ENCODE results near the gene UBA7. TPM values are rescaled to one million over a fixed set of nuclear protein-coding genes. Genes with fewer than 3 reads are reported as not detected.

The UBA7 gene
- total RNA-seq (10.7 and 14.7 TPM in 2 replicates), polyA plus RNA-seq (21.6 and 22.2 TPM in 2 replicates)

- Histone ChIP-seq H3K9me2 (replicated peaks; ENCODE audit: insufficient read depth) (no peaks in the 10 kb centered on the region), H4K20me1 (ENCODE audit: insufficient read depth, poor library complexity, severe bottlenecking) (no peaks in the 10 kb centered on the region), H3K79me2 (no peaks in the 10 kb centered on the region), H3K4me2 (peak within 1 kb of the TSS; percentile 81), H3K36me3 (replicated peaks; ENCODE audit: insufficient read depth, low read depth) (no peaks in the 10 kb centered on the region), H3K4me3 (no peak within 1 kb of the TSS), H3K9me3 (ENCODE audit: low read depth) (no peaks in the 10 kb centered on the region), H3K4me1 (ENCODE audit: insufficient read depth) (peaks cover 13% of the 10 kb centered on the region), H2AFZ (peak within 1 kb of the TSS; percentile 82), H3K27me3 (no peaks in the 10 kb centered on the region), H3K27ac (peak within 1 kb of the TSS; percentile 82)
- WGBS (ENCODE audit: low lambda C conversion rate, missing lambda C conversion rate) = 72% methylated on average over 9 of the region's 9 CpGs
- TF ChIP-seq EZH2 (IDR thresholded peaks at IDR 0.05; ENCODE audit: borderline replicate concordance) (no peak), EZH2phosphoT487 (IDR thresholded peaks at IDR 0.05; ENCODE audit: low read depth, severe bottlenecking, unreplicated experiment) (no peak), CTCF (IDR thresholded peaks at IDR 0.05; ENCODE audit: poor library complexity) (no peak)
- peak; percentile 55 for DNase-seq (ENCODE audit: low spot score)
Observed at GRCh38 chr3:49813497-49814174, at the start of gene UBA7. TSS of gene UBA7 (minus strand) at chr3:49813953. CDS start at chr3:49813787, 166 bp downstream.

GRCh38 chr3:49859576-49860305 is 46.0 kb upstream of the UBA7 start:
- no peaks in the 10 kb centered on the region for H3K36me3 ChIP-seq (replicated peaks; ENCODE audit: insufficient read depth, low read depth)
- no peak for TF ChIP-seq CTCF (IDR thresholded peaks at IDR 0.05; ENCODE audit: poor library complexity)
- no peak overlapping the region for H2AFZ ChIP-seq
- H3K4me2 ChIP-seq = no peak overlapping the region
- H3K9me3 ChIP-seq (ENCODE audit: low read depth) = no peaks in the 10 kb centered on the region
- no peak overlapping the region for H3K4me3 ChIP-seq
- H3K79me2 ChIP-seq = peaks cover 8% of the 10 kb centered on the region
- no peak for DNase-seq (ENCODE audit: low spot score)
- no peaks in the 10 kb centered on the region for H3K4me1 ChIP-seq (ENCODE audit: insufficient read depth)
- WGBS (ENCODE audit: low lambda C conversion rate, missing lambda C conversion rate) = 86% methylated on average over 12 of the region's 12 CpGs
- H3K27ac ChIP-seq = no peak overlapping the region
- H3K9me2 ChIP-seq (replicated peaks; ENCODE audit: insufficient read depth) = no peaks in the 10 kb centered on the region
- no peaks in the 10 kb centered on the region for H4K20me1 ChIP-seq (ENCODE audit: insufficient read depth, poor library complexity, severe bottlenecking)
- H3K27me3 ChIP-seq = peaks cover 5% of the 10 kb centered on the region

GRCh38 chr3:49856181-49857005 is 42.6 kb upstream of the UBA7 start, which contains the start of gene TRAIP:
TSS of gene TRAIP (minus strand) at chr3:49856564. CDS start at chr3:49856453, 111 bp downstream.
- H2AFZ ChIP-seq = peak within 1 kb of the TSS; percentile 72
- H3K36me3 ChIP-seq (replicated peaks; ENCODE audit: insufficient read depth, low read depth) = no peaks in the 10 kb centered on the region
- TF ChIP-seq EZH2 (IDR thresholded peaks at IDR 0.05; ENCODE audit: borderline replicate concordance) (no peak), CTCF (IDR thresholded peaks at IDR 0.05; ENCODE audit: poor library complexity) (no peak), EZH2phosphoT487 (IDR thresholded peaks at IDR 0.05; ENCODE audit: low read depth, severe bottlenecking, unreplicated experiment) (no peak)
- H3K9me3 ChIP-seq (ENCODE audit: low read depth) = no peaks in the 10 kb centered on the region
- H3K4me1 ChIP-seq (ENCODE audit: insufficient read depth) = no peaks in the 10 kb centered on the region
- no peaks in the 10 kb centered on the region for H3K9me2 ChIP-seq (replicated peaks; ENCODE audit: insufficient read depth)
- peak within 1 kb of the TSS; percentile 14 for H3K27ac ChIP-seq
- WGBS (ENCODE audit: low lambda C conversion rate, missing lambda C conversion rate) = 4% methylated on average over 47 of the region's 52 CpGs
- no peaks in the 10 kb centered on the region for H3K27me3 ChIP-seq
- peak; percentile 97 for DNase-seq (ENCODE audit: low spot score)
- peak within 1 kb of the TSS; percentile 34 for H3K4me3 ChIP-seq
- no peaks in the 10 kb centered on the region for H4K20me1 ChIP-seq (ENCODE audit: insufficient read depth, poor library complexity, severe bottlenecking)
- H3K4me2 ChIP-seq = peak within 1 kb of the TSS; percentile 82
- peaks cover 11% of the 10 kb centered on the region for H3K79me2 ChIP-seq

Data from hepatocyte (in vitro differentiated cells).